Keratinocyte (primary cell): ENCODE data around the gene RAB9A. TPM values are rescaled to one million over a fixed set of nuclear protein-coding genes. Genes with fewer than 3 reads are reported as not detected.
"Not testable (repeated sequence)": the region's sequence is repeated elsewhere in the genome, so short reads cannot be mapped to it uniquely, and the experiment has no call there.

Experiments
- DNase-seq: peaks from one replicate; pipeline ENCODE4 v3.0.0-alpha.2; 2011; ENCODE audit warnings: low read depth, missing footprints, low spot score
- FAIRE-seq: peaks from 2 replicates; lab custom pipeline; 2011; peaks lifted over from hg19 to GRCh38; lab: Jason Lieb, UNC
- H2AFZ ChIP-seq: 2 replicates; pipeline ENCODE4 v1.6.0; 2012; ENCODE audit warnings: low read length, control low read depth, inconsistent platforms; ENCODE audit not compliant: control insufficient read depth
- H3K27ac ChIP-seq: 2 replicates; pipeline ENCODE4 v1.5.1; 2011; ENCODE audit warnings: low read length; ENCODE audit not compliant: control insufficient read depth, insufficient read depth
- H3K27me3 ChIP-seq: 3 replicates; pipeline ENCODE4 v1.6.0; 2011; ENCODE audit warnings: low read length; ENCODE audit not compliant: control insufficient read depth, insufficient read depth; ENCODE audit errors: extremely low read depth
- H3K36me3 ChIP-seq, 2 experiments: 2 replicates in 1 of 2; 3 replicates in 1 of 2; pipeline ENCODE4 v1.5.1; 2011; ENCODE audit warnings: low read length in 2 of 2, mild to moderate bottlenecking in 1 of 2; ENCODE audit not compliant: control insufficient read depth in 2 of 2, insufficient read depth in 2 of 2; ENCODE audit errors: extremely low read depth in 1 of 2
- H3K4me1 ChIP-seq: 3 replicates; pipeline ENCODE4 v1.5.1; 2011; ENCODE audit warnings: low read length; ENCODE audit not compliant: control insufficient read depth, insufficient read depth; ENCODE audit errors: extremely low read depth
- H3K4me2 ChIP-seq: 3 replicates; pipeline ENCODE4 v1.6.0; 2011; ENCODE audit warnings: low read depth, low read length; ENCODE audit not compliant: control insufficient read depth, insufficient read depth; ENCODE audit errors: extremely low read depth
- H3K4me3 ChIP-seq, 3 experiments: fragments of 200-600 bp in 1 of 3; sonication (generic) in 1 of 3; 2 replicates in 2 of 3; 3 replicates in 1 of 3; pipeline ENCODE4 v1.5.1; 2011 to 2016; ENCODE audit warnings: low read length in 3 of 3, mild to moderate bottlenecking in 3 of 3, control low read depth in 2 of 3, inconsistent platforms in 1 of 3, low read depth in 1 of 3, mixed read lengths in 1 of 3, mixed run types in 1 of 3, moderate library complexity in 1 of 3; ENCODE audit not compliant: control insufficient read depth in 2 of 3, insufficient read depth in 2 of 3; ENCODE audit errors: extremely low read depth in 1 of 3
- H3K79me2 ChIP-seq: 2 replicates; pipeline ENCODE4 v1.6.0; 2012; ENCODE audit warnings: low read length; ENCODE audit not compliant: control insufficient read depth, insufficient read depth
- H3K9ac ChIP-seq: 3 replicates; pipeline ENCODE4 v1.6.0; 2011; ENCODE audit warnings: low read length; ENCODE audit not compliant: control insufficient read depth, insufficient read depth; ENCODE audit errors: extremely low read depth
- H3K9me1 ChIP-seq: 3 replicates; pipeline ENCODE4 v1.6.0; 2011; ENCODE audit warnings: low read length; ENCODE audit not compliant: control insufficient read depth, insufficient read depth; ENCODE audit errors: extremely low read depth
- H3K9me3 ChIP-seq: 2 replicates; pipeline ENCODE4 v1.5.1; 2012; ENCODE audit warnings: low read depth, low read length; ENCODE audit not compliant: control insufficient read depth
- H4K20me1 ChIP-seq: 3 replicates; pipeline ENCODE4 v1.6.0; 2011; ENCODE audit warnings: low read length; ENCODE audit not compliant: control insufficient read depth, insufficient read depth; ENCODE audit errors: extremely low read depth
- CTCF ChIP-seq, 3 experiments: IDR thresholded peaks in 1 of 3; conservative IDR thresholded peaks in 1 of 3; optimal IDR thresholded peaks in 1 of 3; 2 replicates in 2 of 3; 3 replicates in 1 of 3; pipeline versions ENCODE3 to v1.5.1; 2011; ENCODE audit warnings: low read length in 3 of 3, mild to moderate bottlenecking in 3 of 3, moderate library complexity in 2 of 3, control low read depth in 1 of 3, inconsistent platforms in 1 of 3; ENCODE audit not compliant: insufficient read depth in 2 of 3; ENCODE audit errors: extremely low read depth in 1 of 3
- EZH2 ChIP-seq: IDR thresholded peaks from one replicate; pipeline ENCODE4 v1.6.1; 2012; ENCODE audit warnings: inconsistent platforms, mild to moderate bottlenecking, low read length, moderate library complexity
- dilution Hi-C: fragments of 300-500 bp; cut with MboI; formaldehyde crosslinking; loops from one replicate; pipeline ENCODE4 v1.7.0; 2020; ENCODE audit warnings: low sequenced_read_pairs; ENCODE audit not compliant: extremely low pct_ligation_motif_present
- polyA plus RNA-seq, 5 experiments: library from polyadenylated mRNA; depleted of rRNA in 3 of 5; stranded (reverse) in 3 of 5; stranded (forward) in 1 of 5; unstranded in 1 of 5; fragments of >200 nt; gene quantifications; 1 replicate in 1 of 5; 2 replicates in 3 of 5; 3 replicates in 1 of 5; pipeline versions ENCODE4 v1.2.1 to v1.2.3, GENCODE V29; 2011 to 2012; ENCODE audit warnings: missing spikeins in 2 of 5, low read depth in 1 of 5, low replicate concordance in 1 of 5

The RAB9A gene
- polyA plus RNA-seq, 1 donor (not counting 4 experiments of a cell fraction or from before 2014, with no cell fraction given), result 46.0 TPM

DNA sequence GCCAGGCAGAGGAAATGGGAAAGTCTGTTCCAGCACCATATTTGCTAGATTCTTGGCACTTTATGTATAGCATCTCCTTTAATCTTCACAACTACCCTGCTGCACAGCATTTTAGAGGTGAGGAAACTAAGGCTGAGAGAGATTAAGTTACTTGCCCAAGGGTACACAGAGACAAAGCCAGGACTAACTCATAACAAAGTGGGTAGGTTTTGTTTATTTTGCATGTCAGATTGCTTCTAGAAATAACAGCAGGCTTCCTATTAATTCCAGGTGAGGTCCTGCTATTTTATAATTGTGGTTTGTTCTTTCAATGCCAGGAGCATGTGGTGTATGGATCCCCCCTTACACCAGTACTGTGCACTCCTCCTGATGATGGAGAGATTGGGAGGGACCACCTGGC is 21.0 kb upstream of the RAB9A start:
- H3K27ac ChIP-seq, result no peak overlapping the region
- no peaks in the 10 kb centered on the region for H3K79me2 ChIP-seq
- no peaks in the 10 kb centered on the region for H4K20me1 ChIP-seq
- no peaks in the 10 kb centered on the region for H3K9me1 ChIP-seq
- no peaks in the 10 kb centered on the region for H3K9me3 ChIP-seq
- DNase-seq (no peak), FAIRE-seq (no peak)
- no peak overlapping the region for H3K9ac ChIP-seq
- TF ChIP-seq CTCF (optimal IDR thresholded peaks at IDR 0.05 in 1 of 3, IDR thresholded peaks at IDR 0.05 in 1 of 3, conservative IDR thresholded peaks at IDR 0.05 in 1 of 3; ENCODE audit: extremely low read depth in 1 of 3, insufficient read depth in 2 of 3, low read length in 3 of 3) (no peak), EZH2 (no peak)
- H3K27me3 ChIP-seq, result no peaks in the 10 kb centered on the region
- no peak overlapping the region for H3K4me3 ChIP-seq
- H2AFZ ChIP-seq, result no peak overlapping the region
- peaks cover 9% of the 10 kb centered on the region for H3K4me1 ChIP-seq
- H3K36me3 ChIP-seq, result no peaks in the 10 kb centered on the region
- dilution Hi-C loops, result no loop called here
- H3K4me2 ChIP-seq, result no peak overlapping the region

- DNase-seq (peak; percentile 68), FAIRE-seq (peak; percentile 90)
- Histone ChIP-seq H3K9ac (peak overlapping the region; percentile 40), H3K9me3 (no peaks in the 10 kb centered on the region), H3K79me2 (no peaks in the 10 kb centered on the region), H3K36me3 (no peaks in the 10 kb centered on the region), H3K27me3 (no peaks in the 10 kb centered on the region), H2AFZ (no peak overlapping the region), H3K4me2 (peak overlapping the region; percentile 79), H3K27ac (peak overlapping the region; percentile 70), H3K4me1 (peaks cover 9% of the 10 kb centered on the region), H3K9me1 (no peaks in the 10 kb centered on the region), H4K20me1 (no peaks in the 10 kb centered on the region), H3K4me3 (peak overlapping the region in 1 of 3 experiments; percentile 36)
- TF ChIP-seq CTCF (optimal IDR thresholded peaks at IDR 0.05 in 1 of 3, IDR thresholded peaks at IDR 0.05 in 1 of 3, conservative IDR thresholded peaks at IDR 0.05 in 1 of 3; ENCODE audit: extremely low read depth in 1 of 3, insufficient read depth in 2 of 3, low read length in 3 of 3), result no peak
- no peak for TF ChIP-seq EZH2
- dilution Hi-C loops, result no loop called here
These were observed 19.6 kb upstream of the RAB9A start for GRCh38 chrX:13669246-13669737.

GRCh38 chrX:13669755-13670154 is 19.2 kb upstream of the RAB9A start:
- Histone ChIP-seq H3K27ac (peak overlapping the region; percentile 70), H3K4me2 (peak overlapping the region; percentile 79), H3K4me3 (peak overlapping the region in 1 of 3 experiments; percentile 36), H3K9ac (peak overlapping the region; percentile 40)
- H3K4me1 ChIP-seq, H3K27me3 ChIP-seq, DNase-seq, H3K36me3 ChIP-seq, FAIRE-seq, H3K9me1 ChIP-seq, dilution Hi-C loops, H3K79me2 ChIP-seq, H3K9me3 ChIP-seq, H4K20me1 ChIP-seq, H2AFZ ChIP-seq: not testable (repeated sequence)
